ENCODE data around the gene KPNA1.

- TF ChIP-seq, protein P1, sequence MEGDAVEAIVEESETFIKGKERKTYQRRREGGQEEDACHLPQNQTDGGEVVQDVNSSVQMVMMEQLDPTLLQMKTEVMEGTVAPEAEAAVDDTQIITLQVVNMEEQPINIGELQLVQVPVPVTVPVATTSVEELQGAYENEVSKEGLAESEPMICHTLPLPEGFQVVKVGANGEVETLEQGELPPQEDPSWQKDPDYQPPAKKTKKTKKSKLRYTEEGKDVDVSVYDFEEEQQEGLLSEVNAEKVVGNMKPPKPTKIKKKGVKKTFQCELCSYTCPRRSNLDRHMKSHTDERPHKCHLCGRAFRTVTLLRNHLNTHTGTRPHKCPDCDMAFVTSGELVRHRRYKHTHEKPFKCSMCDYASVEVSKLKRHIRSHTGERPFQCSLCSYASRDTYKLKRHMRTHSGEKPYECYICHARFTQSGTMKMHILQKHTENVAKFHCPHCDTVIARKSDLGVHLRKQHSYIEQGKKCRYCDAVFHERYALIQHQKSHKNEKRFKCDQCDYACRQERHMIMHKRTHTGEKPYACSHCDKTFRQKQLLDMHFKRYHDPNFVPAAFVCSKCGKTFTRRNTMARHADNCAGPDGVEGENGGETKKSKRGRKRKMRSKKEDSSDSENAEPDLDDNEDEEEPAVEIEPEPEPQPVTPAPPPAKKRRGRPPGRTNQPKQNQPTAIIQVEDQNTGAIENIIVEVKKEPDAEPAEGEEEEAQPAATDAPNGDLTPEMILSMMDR (conservative IDR thresholded peaks at IDR 0.05; ENCODE audit: low read depth in 2 of 2), result no peak
- TF ChIP-seq EZH2 (IDR thresholded peaks at IDR 0.05; ENCODE audit: low read depth, unreplicated experiment) (no peak), EZH2phosphoT487 (IDR thresholded peaks at IDR 0.05; ENCODE audit: unreplicated experiment) (no peak), STAT1 (IDR thresholded peaks at IDR 0.05; ENCODE audit: unreplicated experiment) (no peak)
These were observed 18.7 kb upstream of the KPNA1 start for GRCh38 chr3:122533480-122533879.

Measured in GM23338 (cell line).